ENCODE measurements around the gene LETM1. TPM values are rescaled to one million over a fixed set of nuclear protein-coding genes. Genes with fewer than 3 reads are reported as not detected.
A peak's percentile ranks its signal among the peaks of the same experiment; 100 is the strongest.

Gene LETM1
- total and polyA plus RNA-seq, 2 donors (not counting 3 experiments of a cell fraction or from before 2014, with no cell fraction given) = 25.6 to 62.5 TPM

DNA sequence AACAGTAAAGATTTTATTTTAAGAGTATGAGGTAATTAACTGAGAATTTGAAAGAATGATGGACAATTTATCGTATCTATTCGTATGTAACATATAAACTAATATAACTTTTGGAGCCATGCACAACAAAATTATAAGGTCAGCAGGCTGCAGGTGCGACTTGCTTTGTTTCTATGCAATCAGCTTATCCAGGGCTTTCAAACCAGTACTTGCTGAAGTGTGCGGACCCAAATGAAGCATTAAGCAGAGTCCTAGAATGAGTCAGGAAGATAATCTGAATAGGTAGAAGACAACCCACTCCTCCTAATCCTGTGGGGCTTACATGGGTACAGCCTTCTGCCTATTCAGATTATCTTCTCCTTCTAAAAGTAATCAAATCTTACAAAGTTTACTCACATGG, 17.3 kb upstream of the LETM1 start:
- intact Hi-C loops (cut with micrococcal nuclease) (loop anchor here (1.0 kb wide), 1 partner anchor 37 kb away; no protein-coding TSS in a partner anchor), dilution Hi-C loops (cut with MboI; ENCODE audit: extremely low pct_ligation_motif_present, low sequenced_read_pairs) (no loop called here)
- FAIRE-seq (no peak), DNase-seq (ENCODE audit: low read depth, low spot score) (no peak)
- Histone ChIP-seq H3K36me3 (ENCODE audit: control insufficient read depth in 2 of 2, extremely low read depth in 1 of 2, insufficient read depth in 2 of 2, low read length in 2 of 2) (no peaks in the 10 kb centered on the region), H3K9me3 (replicated peaks; ENCODE audit: control insufficient read depth, insufficient read depth, low read length) (no peaks in the 10 kb centered on the region), H4K20me1 (replicated peaks; ENCODE audit: control insufficient read depth, extremely low read depth, insufficient read depth, low read length) (peaks cover 7% of the 10 kb centered on the region), H2AFZ (ENCODE audit: low read depth, low read length) (no peak overlapping the region), H3K79me2 (ENCODE audit: control insufficient read depth, insufficient read depth, low read length) (peaks cover 66% of the 10 kb centered on the region), H3K4me2 (ENCODE audit: insufficient read depth, low read length) (peak overlapping the region; percentile 96), H3K27me3 (ENCODE audit: control insufficient read depth in 2 of 2, insufficient read depth in 2 of 2, low read length in 2 of 2) (no peaks in the 10 kb centered on the region), H3K27ac (ENCODE audit: insufficient read depth, low read depth, low read length) (peak overlapping the region; percentile 59), H3K9ac (replicated peaks; ENCODE audit: extremely low read depth, insufficient read depth, low read length) (peak overlapping the region; percentile 86), H3K4me3 (replicated peaks in 1 of 3; ENCODE audit: insufficient read depth in 1 of 3, low read depth in 1 of 3, low read length in 3 of 3) (peak overlapping the region in 1 of 3 experiments; percentile 95), H3K9me1 (replicated peaks; ENCODE audit: control insufficient read depth, extremely low read depth, insufficient read depth, low read length) (no peaks in the 10 kb centered on the region), H3K4me1 (ENCODE audit: control insufficient read depth, extremely low read depth, insufficient read depth, low read length) (peaks cover 17% of the 10 kb centered on the region)
- ChIA-PET CTCF (interaction anchor here (1.2 to 4.8 kb wide), 4 partner anchors 14 to 38 kb away, joined by 3 to 28 read pairs (median 6); no protein-coding TSS in a partner anchor), POLR2A (no interaction called here)
- TF ChIP-seq POLR2A (IDR thresholded peaks at IDR 0.05; ENCODE audit: low read depth, low read length) (no peak), GATA2 (IDR thresholded peaks at IDR 0.05; ENCODE audit: insufficient read depth, insufficient read length, low read depth, low read length) (no peak), POLR2AphosphoS5 (IDR thresholded peaks at IDR 0.05; ENCODE audit: insufficient read depth, low read depth, low read length) (no peak), MYC (IDR thresholded peaks at IDR 0.05; ENCODE audit: low read depth, low read length) (no peak)
- TF ChIP-seq, protein P1, sequence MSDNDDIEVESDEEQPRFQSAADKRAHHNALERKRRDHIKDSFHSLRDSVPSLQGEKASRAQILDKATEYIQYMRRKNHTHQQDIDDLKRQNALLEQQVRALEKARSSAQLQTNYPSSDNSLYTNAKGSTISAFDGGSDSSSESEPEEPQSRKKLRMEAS (IDR thresholded peaks at IDR 0.05; ENCODE audit: insufficient read depth, insufficient read length) = no peak
- TF ChIP-seq, protein P2, sequence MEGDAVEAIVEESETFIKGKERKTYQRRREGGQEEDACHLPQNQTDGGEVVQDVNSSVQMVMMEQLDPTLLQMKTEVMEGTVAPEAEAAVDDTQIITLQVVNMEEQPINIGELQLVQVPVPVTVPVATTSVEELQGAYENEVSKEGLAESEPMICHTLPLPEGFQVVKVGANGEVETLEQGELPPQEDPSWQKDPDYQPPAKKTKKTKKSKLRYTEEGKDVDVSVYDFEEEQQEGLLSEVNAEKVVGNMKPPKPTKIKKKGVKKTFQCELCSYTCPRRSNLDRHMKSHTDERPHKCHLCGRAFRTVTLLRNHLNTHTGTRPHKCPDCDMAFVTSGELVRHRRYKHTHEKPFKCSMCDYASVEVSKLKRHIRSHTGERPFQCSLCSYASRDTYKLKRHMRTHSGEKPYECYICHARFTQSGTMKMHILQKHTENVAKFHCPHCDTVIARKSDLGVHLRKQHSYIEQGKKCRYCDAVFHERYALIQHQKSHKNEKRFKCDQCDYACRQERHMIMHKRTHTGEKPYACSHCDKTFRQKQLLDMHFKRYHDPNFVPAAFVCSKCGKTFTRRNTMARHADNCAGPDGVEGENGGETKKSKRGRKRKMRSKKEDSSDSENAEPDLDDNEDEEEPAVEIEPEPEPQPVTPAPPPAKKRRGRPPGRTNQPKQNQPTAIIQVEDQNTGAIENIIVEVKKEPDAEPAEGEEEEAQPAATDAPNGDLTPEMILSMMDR (IDR thresholded peaks at IDR 0.05; ENCODE audit: extremely low read depth in 1 of 2, insufficient read depth in 1 of 2, low read depth in 1 of 2, low read length in 2 of 2) = no peak
- BruUV-seq (replicated peaks) = no TSS peak

Measured in endothelial cell of umbilical vein (primary cell).